GM20431 (cell line): ENCODE results near the gene ISLR2.
"Not testable (repeated sequence)": the region's sequence is repeated elsewhere in the genome, so short reads cannot be mapped to it uniquely, and the experiment has no call there.

Experiments
- in situ Hi-C: fragments of 300-500 bp; cut with MseI, MboI; formaldehyde crosslinking; loops from one replicate; pipeline ENCODE4 v1.15.0; 2020; ENCODE audit warnings: low sequenced_read_pairs; ENCODE audit not compliant: unreplicated experiment

ISLR2 gene

GRCh38 chr15:74155766-74156417 lies 25.5 kb downstream of the ISLR2 start:
- in situ Hi-C loops = no loop called here

DNA sequence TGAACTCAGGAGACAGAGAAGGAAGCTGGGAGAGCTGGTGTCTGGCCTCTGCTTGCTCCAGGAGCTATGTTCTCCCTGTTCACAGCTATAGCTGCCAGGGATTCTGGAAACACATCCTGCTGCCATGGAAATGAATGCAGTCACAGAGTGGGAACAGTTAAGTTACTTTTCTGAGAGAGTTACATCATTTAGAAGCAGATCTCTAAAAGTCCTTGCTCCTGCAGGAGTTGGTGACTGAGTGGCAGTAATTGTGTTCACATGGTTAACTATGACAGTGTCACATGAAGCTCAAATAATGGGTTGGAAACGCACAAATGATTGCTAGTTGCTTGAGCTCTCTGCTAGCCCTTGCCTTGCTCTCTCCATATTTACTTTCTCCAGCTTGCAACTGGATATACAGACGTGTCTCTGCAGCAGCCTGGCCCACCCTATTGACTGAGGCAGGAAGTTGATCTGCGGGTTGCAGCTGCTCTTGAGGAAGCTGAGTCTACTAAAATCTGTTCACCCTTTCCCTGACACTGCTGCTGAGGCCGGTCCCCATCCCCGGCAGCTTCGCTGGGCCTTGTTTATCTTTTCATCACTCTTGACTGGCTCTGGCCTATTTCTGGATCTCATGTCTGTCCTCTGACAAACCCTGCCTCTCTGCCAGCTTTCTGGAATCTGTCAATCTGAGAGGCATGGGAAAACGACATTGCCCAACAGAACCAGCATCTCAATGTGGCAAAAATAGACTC lies 26.5 kb downstream of the ISLR2 start:
- in situ Hi-C loops = no loop called here

- in situ Hi-C loops = no loop called here
These were observed 27.8 kb downstream of the ISLR2 start for GRCh38 chr15:74157868-74158827.

DNA sequence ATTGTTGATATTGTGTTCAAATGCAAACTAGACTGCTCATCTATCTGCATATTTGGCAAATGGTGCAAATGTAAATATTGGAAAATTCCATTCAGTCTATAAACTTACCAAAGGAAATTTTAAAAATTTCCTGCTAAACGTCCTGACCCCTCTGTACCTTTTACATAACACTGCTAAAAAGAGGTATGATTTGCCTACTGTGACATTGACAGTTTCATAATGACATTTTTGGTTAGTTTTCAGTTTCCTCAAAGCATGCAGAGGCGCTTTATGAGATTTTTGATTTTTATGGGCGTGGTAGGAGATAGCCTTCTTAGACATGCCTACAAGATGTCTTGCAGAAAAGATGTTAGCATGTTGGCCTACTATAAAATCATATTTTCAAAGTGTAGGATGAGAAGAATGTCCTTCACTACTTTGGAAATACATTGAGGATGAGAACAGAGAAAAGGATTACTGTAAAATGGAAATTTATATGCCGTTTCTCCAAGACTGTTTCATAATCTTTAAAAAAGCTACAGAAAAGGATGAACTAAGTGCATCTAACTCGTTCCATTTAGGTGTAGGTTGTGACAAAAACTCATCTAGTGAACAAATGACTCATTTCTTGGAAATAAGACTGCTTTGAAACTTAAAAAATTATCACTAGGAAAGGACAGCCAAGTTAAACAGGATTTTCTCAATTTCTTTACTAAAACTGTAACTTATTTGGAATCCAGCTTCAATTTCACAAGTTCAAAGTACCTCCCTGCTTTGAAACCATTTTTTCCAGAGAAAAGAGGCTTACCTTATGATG lies 28.7 kb downstream of the ISLR2 start:
- in situ Hi-C loops = no loop called here

DNA sequence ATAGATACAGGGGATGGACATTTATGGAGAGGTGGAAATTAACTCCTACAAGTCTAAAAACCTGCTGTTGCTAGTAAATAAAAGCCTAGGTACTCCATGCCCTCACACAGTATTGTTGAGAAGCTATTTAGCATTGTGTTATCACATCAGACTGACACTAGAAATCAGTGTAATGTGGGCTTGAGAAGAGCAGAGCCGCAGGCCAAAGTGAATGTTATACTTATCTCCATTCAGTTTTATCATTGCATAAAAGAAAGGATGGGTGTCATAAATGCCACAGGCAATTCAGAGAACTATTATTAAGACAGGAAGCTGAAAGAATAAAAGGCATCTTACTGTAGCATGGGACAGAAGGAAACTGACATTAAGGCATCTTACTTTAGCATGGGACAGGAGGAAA lies 29.4 kb downstream of the ISLR2 start:
- in situ Hi-C loops = no loop called here

DNA sequence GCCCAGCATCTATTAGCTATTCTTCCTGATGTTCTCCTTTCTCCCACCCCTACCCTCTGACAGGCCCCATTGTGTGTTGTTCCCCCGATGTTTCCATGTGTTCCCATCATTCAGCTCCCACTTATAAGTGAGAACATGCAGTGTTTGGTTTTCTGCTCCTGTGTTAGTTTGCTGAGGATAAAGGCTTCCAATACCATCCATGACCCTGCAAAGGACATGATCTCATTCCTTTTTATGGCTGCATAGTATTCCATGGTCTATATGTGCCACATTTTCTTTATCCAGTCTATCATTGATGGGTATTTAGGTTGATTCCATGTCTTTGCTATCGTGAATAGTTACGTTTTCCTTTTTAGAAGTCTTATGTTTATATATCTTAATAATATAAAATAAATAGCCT lies 30.0 kb downstream of the ISLR2 start:
- in situ Hi-C loops = not testable (repeated sequence)

DNA sequence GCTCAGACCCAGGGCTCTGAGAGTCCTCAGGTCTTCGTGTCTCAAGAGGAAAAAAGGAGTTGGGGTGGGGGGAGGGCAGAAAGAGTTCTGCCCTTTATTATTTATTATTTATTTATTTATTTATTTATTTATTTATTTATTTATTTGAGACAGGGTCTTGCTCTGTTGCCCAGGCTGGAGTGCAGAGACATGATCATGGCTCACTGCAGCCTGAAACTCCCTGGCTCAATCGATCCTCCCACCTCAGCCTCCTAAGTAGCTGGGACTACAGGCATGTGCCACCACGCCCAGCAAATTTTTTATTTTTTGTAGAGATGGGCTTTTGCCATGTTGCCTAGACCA lies 31.8 kb downstream of the ISLR2 start:
- in situ Hi-C loops = not testable (repeated sequence)

GRCh38 chr15:74165461-74165860 lies 35.1 kb downstream of the ISLR2 start:
- in situ Hi-C loops = no loop called here

GRCh38 chr15:74167891-74168331 lies 37.5 kb downstream of the ISLR2 start:
- in situ Hi-C loops = no loop called here

- in situ Hi-C loops = no loop called here
These were observed 38.3 kb downstream of the ISLR2 start for GRCh38 chr15:74168711-74169126.

DNA sequence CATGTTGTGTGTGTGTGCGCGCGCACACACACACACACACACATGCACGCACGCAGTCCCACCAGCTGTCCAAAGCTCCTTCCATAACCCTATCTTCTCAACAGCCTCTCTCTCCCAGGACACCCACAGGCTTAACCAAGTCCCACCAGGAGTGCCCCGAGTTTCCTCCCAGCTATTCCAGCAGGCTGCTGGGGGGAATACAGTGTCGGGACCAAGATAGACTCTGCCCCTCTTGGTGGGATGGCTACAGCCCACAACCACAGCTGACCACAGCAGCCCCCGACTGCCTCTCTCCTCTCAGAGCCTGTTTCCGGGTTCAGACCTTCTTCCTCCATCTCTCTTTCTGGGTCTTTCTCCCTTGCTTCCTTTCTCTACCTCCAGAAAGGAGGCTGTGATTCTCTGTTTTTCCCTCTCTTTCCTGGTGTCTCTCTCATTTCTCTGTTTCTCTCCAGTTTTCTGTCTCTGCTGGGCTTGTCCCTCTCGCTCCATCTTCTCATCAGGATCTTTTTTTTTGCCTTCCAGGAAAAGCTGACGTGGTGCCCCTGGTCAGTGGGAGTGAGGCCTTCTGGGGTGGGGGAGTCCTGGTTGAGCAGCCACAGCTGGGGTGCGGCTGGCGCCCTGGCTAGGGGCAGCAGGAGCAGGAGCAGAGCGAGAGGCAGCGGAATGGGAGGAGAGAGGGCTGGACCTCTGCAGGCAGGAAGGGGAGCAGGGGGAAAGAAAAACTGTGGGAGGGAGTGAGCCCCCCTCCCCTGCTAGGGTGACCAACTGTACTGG lies 39.9 kb downstream of the ISLR2 start:
- in situ Hi-C loops = no loop called here

DNA sequence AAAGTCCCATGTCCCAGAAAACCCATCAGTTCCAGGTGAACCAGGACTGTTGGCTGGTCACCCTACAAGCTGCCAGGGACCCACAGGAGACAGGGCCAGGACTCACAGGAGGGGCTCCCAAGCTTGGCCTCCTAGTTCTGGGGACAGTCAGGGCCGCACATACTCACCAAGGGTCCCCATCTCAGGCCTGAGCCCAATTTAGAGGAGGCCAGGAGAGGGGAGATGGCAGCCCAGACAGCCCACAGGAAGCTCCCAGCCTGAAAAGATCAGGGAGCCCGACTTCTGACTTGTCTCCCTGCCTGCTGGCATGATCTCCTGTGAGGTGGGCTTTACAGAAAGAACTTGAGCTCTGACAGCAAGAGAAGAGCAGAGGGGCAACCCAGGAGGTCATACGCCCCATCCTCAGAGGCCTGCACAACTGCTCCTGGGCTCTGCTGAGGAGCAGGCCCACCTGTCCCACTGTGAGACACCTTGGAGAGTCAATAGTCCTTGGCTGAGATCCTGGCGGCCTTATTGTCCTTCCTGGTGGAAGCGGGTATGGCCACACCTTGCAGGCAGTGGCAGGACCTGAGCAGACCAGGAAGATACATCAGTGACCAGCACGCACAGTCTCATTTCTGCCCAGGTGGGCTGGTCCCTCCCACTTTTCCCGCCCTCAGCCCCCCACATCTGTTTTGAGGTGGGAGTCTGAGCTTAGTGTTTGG lies 40.6 kb downstream of the ISLR2 start:
- in situ Hi-C loops = no loop called here

DNA sequence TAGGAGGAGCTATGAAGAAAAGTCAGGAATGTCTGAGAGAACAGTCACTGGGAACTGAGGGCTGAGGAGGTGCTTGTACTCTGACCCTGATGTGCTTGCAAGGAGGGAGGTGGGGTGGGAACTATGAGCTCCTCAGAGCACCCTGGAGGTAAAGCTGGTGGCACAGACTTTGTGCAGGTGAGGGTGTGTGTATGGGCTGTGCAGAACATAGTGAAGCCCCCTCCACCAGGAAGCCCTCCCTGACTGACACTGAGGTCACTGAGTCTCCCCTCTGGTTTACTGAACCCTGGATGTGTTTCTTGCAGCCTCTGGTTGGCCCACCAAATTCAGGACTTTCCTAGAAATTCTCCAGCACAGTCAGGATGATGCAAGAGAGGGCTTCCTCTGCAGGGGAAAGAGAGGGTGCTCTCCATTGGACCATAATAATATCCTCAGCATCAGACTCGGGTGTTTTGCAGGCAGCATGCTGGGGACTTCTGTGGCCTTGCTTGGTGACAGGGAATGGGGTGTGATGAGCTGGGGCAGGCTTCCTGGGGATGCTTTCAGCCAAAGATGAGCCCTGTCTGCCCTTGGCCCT lies 41.7 kb downstream of the ISLR2 start:
- in situ Hi-C loops = no loop called here

DNA sequence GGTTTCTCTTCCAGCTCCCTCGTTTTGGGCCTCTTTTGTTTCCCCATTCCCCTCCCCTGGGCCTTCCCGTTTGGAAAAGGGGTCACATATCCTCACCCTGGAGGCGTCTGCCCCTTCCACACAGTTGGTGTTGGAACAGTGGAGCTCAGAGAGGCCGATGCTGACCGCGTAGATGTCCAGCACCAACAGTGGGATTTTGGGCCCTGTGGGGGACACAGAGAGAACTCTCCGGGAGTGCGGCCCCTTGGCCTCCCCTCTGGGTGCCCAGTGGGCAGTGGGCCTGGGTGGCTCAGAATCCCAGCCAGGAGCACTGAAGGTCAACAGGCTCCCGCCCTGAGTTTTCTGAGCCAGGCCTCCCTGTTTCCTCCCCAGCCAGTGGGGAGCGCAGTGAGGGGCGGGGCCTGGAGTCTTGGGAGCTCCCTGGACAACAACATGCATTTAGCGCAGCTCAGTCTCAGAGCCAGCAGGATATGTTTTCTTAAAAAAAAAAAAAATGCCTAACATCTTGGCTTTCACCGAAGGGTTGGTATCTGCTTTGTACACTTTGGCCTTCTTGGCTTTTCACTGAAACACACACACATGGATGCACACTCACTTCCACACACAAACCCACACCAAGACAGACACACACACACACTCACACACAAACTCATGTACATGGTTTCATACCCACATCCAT lies 42.5 kb downstream of the ISLR2 start:
- in situ Hi-C loops = no loop called here

- in situ Hi-C loops = no loop called here
These were observed 43.2 kb downstream of the ISLR2 start, which contains the start of gene ISLR for GRCh38 chr15:74173380-74174218. ISLR (plus strand) TSS chr15:74173710; CDS start chr15:74174859, 1,149 bp downstream.

DNA sequence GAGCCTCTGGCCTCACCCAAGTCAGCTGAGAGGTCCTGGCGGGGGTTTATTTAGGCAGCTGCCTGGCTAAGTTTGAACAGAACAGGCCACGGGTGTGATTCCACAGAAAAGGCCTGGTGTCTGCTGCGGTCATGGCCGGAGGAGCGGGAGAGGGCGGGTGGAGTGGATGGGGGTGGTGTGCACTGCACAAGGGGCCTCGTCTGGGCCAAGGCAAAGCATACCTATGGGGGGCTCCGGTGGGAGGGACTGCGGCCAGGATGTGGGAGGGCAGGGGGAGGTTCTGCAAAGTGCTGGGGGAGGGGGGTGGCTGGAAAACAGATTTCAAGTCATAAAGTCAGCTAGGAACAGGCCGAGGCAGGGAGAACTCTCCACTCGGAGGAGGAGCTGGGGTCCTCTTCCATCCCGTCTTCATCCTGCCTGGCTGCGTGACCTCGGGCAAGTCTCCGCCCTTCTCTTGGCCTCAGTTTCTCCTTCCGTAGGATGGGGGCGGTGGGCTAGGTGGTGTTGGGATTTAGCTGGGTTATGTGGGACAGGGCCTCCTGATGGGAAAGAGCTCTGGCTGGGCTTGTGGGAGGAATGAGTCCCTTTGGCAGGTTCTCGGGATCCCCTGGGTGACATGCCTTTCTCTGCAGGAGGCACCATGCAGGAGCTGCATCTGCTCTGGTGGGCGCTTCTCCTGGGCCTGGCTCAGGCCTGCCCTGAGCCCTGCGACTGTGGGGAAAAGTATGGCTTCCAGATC lies 44.0 kb downstream of the ISLR2 start:
- in situ Hi-C loops = no loop called here
